ENCODE measurements around the gene BCAR1.

- no peak for TF ChIP-seq CTCF (IDR thresholded peaks at IDR 0.05)
- no peak for TF ChIP-seq POLR2AphosphoS5 (IDR thresholded peaks at IDR 0.05)
- no peak for TF ChIP-seq POLR2A (IDR thresholded peaks at IDR 0.05)
Observed at GRCh38 chr16:75189638-75190245, 61.7 kb downstream of the BCAR1 start.

All from transverse colon (tissue), 4 donors.